K562 (cell line): ENCODE results near the gene EIF5. TPM values are rescaled to one million over a fixed set of nuclear protein-coding genes. Genes with fewer than 3 reads are reported as not detected.

Experiments used
- ARID1B ChIP-seq: fragments of 450-650 bp; IDR thresholded peaks from 2 replicates; pipeline ENCODE4 v1.6.1; 2016; ENCODE audit warnings: antibody characterized with exemption, mild to moderate bottlenecking, inconsistent platforms
- CHAMP1 ChIP-seq: fragments of 450-650 bp; IDR thresholded peaks from 2 replicates; pipeline ENCODE4 v1.6.1; 2016; ENCODE audit warnings: mild to moderate bottlenecking
- E2F4 ChIP-seq: sonication (generic); formaldehyde crosslinking; IDR thresholded peaks from 2 replicates; pipeline ENCODE4 v1.8.0; 2022; ENCODE audit warnings: mild to moderate bottlenecking, low read depth, missing genetic modification reagents
- ETV6 ChIP-seq, 3 experiments: fragments of 150-350 bp in 1 of 3; sonication (generic) in 1 of 3; formaldehyde crosslinking in 1 of 3; IDR thresholded peaks; 2 replicates each; pipeline versions ENCODE4 v1.6.1 to v1.8.0; 2014 to 2022; ENCODE audit warnings: borderline replicate concordance in 2 of 3, low read depth in 2 of 3, antibody characterized with exemption in 1 of 3, low read length in 1 of 3, mild to moderate bottlenecking in 1 of 3, missing genetic modification reagents in 1 of 3
- MYNN ChIP-seq, 2 experiments: sonication (generic); formaldehyde crosslinking in 1 of 2; IDR thresholded peaks; 2 replicates each; pipeline versions ENCODE4 v1.5.0 to v1.6.1; 2016 to 2020; ENCODE audit warnings: antibody characterized with exemption in 1 of 2, missing genetic modification reagents in 1 of 2
- NFE2L1 ChIP-seq: fragments of 450-650 bp; IDR thresholded peaks from 2 replicates; pipeline ENCODE4 v1.6.1; 2016; ENCODE audit warnings: missing genetic modification characterization, low read depth, mild to moderate bottlenecking, missing compliant biosample characterization, moderate library complexity, borderline replicate concordance
- NFIC ChIP-seq: fragments of 450-650 bp; IDR thresholded peaks from 2 replicates; pipeline ENCODE4 v1.6.1; 2017; ENCODE audit warnings: mild to moderate bottlenecking, inconsistent platforms
- NR4A1 ChIP-seq, 2 experiments: fragments of 250-450 bp in 1 of 2; fragments of 450-650 bp in 1 of 2; sonication (Bioruptor Pico) in 1 of 2; IDR thresholded peaks; 2 replicates each; pipeline versions ENCODE4 v1.4.0 to v1.6.1; 2016 to 2020; ENCODE audit warnings: mild to moderate bottlenecking in 2 of 2, missing compliant biosample characterization in 1 of 2, missing genetic modification characterization in 1 of 2, moderate library complexity in 1 of 2
- POLR2G ChIP-seq: fragments of 200-400 bp; formaldehyde crosslinking; IDR thresholded peaks from 2 replicates; pipeline ENCODE4 v1.6.1; 2017; ENCODE audit warnings: low read depth, mild to moderate bottlenecking, antibody characterized with exemption, low read length, moderate library complexity
- RAD51 ChIP-seq: fragments of 450-650 bp; IDR thresholded peaks from 2 replicates; pipeline ENCODE4 v1.7.1; 2016; ENCODE audit warnings: low read depth, mild to moderate bottlenecking, borderline replicate concordance
- REST ChIP-seq, 2 experiments: fragments of 450-650 bp; formaldehyde crosslinking in 1 of 2; IDR thresholded peaks; 2 replicates each; pipeline versions ENCODE4 v1.4.0 to v1.6.1; 2014 to 2020; ENCODE audit warnings: mild to moderate bottlenecking in 2 of 2, borderline replicate concordance in 1 of 2, low read depth in 1 of 2
- RFX1 ChIP-seq: fragments of 450-650 bp; IDR thresholded peaks from 2 replicates; pipeline ENCODE4 v1.6.1; 2016; ENCODE audit warnings: mild to moderate bottlenecking, moderate library complexity
- SP2 ChIP-seq: IDR thresholded peaks from 2 replicates; pipeline ENCODE4 v1.6.1; 2011; ENCODE audit warnings: mild to moderate bottlenecking, low read depth, low read length, moderate library complexity; ENCODE audit not compliant: poor library complexity, severe bottlenecking; ENCODE audit errors: extremely low read depth
- polyA plus RNA-seq, 8 experiments: library from polyadenylated mRNA; depleted of rRNA in 4 of 8; stranded (reverse) in 5 of 8; unstranded in 3 of 8; fragments of >200 nt; fragmentation: Nextera tagmentation in 2 of 8; fragmentation: Illumina TruSeq in 1 of 8; extraction: Ambion mirVana in 2 of 8; extraction: Trizol in 1 of 8; gene quantifications; 2 replicates each; pipeline versions ENCODE4 v1.2.1 to v1.2.3, GENCODE V29; 2011 to 2014; ENCODE audit warnings: inconsistent platforms in 1 of 8, missing spikeins in 1 of 8
- total RNA-seq, 7 experiments: library from RNA; depleted of rRNA in 6 of 7; stranded (reverse); fragments of >200 nt in 6 of 7; fragmentation: Illumina TruSeq in 2 of 7; extraction: Trizol in 2 of 7; gene quantifications; 2 replicates each; pipeline versions ENCODE4 v1.2.1 to v1.2.3, GENCODE V29; 2011 to 2021; ENCODE audit warnings: low replicate concordance in 1 of 7

The EIF5 gene
- total and polyA plus RNA-seq, 9 of the 15 experiments (the other 6 are each of a cell fraction or from before 2014, with no cell fraction given), result 92.7 to 442 (median 190) TPM

GRCh38 chr14:103378038-103378854, 44.2 kb downstream of the EIF5 start (continued):
- TF ChIP-seq REST (IDR thresholded peaks at IDR 0.05; ENCODE audit: borderline replicate concordance), result peak; percentile 24; the same call in 1 of the 2 replicates
- TF ChIP-seq REST (CRISPR knock-in tag; IDR thresholded peaks at IDR 0.05; ENCODE audit: low read depth), result no peak
- TF ChIP-seq RFX1, result no peak
- TF ChIP-seq RAD51, result no peak
- no peak for TF ChIP-seq NFE2L1 (tag)
- TF ChIP-seq NR4A1 (CRISPR knock-in tag; IDR thresholded peaks at IDR 0.05), result no peak
- TF ChIP-seq NR4A1 (tag; IDR thresholded peaks at IDR 0.05), result no peak
- TF ChIP-seq NFIC, result peak; percentile 91
- 0 out of 2 replicates have a peak, but pooled peaks have one; percentile 20 for TF ChIP-seq CHAMP1
- peak; percentile 97 for TF ChIP-seq ARID1B
- no peak; the same call in 1 of the 2 replicates for TF ChIP-seq MYNN (IDR thresholded peaks at IDR 0.05)
- TF ChIP-seq MYNN (CRISPR knock-in tag; IDR thresholded peaks at IDR 0.05), result no peak
- no peak for TF ChIP-seq POLR2G
- no peak for TF ChIP-seq ETV6 (IDR thresholded peaks at IDR 0.05; ENCODE audit: borderline replicate concordance in 1 of 2, low read depth in 2 of 2, low read length in 1 of 2)
- no peak for TF ChIP-seq ETV6 (CRISPR knock-in tag; IDR thresholded peaks at IDR 0.05; ENCODE audit: borderline replicate concordance)
- TF ChIP-seq E2F4 (CRISPR knock-in tag), result no peak
- TF ChIP-seq SP2, result no peak
